ENCODE results near the gene UNC79. TPM values are rescaled to one million over a fixed set of nuclear protein-coding genes. Genes with fewer than 3 reads are reported as not detected.

The UNC79 gene
- total RNA-seq, 1 donor from 2014 or later, result 2.2 TPM

DNA sequence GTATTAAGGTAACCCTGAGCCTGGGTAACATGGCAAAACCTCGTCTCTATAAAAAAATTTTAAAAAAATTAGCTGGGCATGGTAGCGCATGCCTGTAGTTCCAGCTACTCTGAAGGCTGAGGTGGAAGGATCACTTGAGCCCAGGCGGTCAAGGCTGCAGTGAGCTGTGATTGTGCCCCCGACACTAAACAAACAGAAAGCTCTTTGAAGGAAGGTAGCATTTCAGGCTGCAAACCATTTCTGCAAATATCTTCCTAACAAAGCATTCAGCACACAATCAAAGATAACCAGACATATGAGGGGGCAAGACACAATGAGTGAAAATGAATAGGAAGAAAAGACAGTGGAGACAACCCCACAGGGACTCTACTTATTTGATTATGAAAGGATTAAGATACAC lies 238.9 kb downstream of the UNC79 start:
- Mint-ChIP-seq H3K27me3 (ENCODE audit: insufficient read depth, low read depth) (peaks cover 2% of the 10 kb centered on the region), H3K27ac (no peak overlapping the region), H3K9me3 (peaks cover 15% of the 10 kb centered on the region), H3K4me3 (no peak overlapping the region), H3K4me1 (no peaks in the 10 kb centered on the region), H3K36me3 (no peaks in the 10 kb centered on the region)
- Histone ChIP-seq H4K20me1 (ENCODE audit: low read depth) (no peaks in the 10 kb centered on the region), H3K27me3 (no peaks in the 10 kb centered on the region), H3K27ac (no peak overlapping the region), H3K4me2 (no peak overlapping the region), H3K4me3 (no peak overlapping the region), H3K36me3 (peaks cover 15% of the 10 kb centered on the region), H3K9me3 (ENCODE audit: low read depth) (peaks cover 32% of the 10 kb centered on the region), H3F3A (ENCODE audit: low read depth) (peaks cover 11% of the 10 kb centered on the region), H3K4me1 (no peaks in the 10 kb centered on the region), H3K9ac (no peak overlapping the region), H2AFZ (replicated peaks) (no peak overlapping the region), H3K79me2 (ENCODE audit: low read depth) (no peaks in the 10 kb centered on the region)
- TF ChIP-seq CTCF (IDR thresholded peaks at IDR 0.05), result no peak
- no peak for DNase-seq (ENCODE audit: low spot score)

GRCh38 chr14:93674343-93674742 lies 243.6 kb downstream of the UNC79 start:
- Histone ChIP-seq H3K9ac (no peak overlapping the region), H3K27me3 (no peaks in the 10 kb centered on the region), H3K4me3 (no peak overlapping the region), H3K4me1 (no peaks in the 10 kb centered on the region), H4K20me1 (ENCODE audit: low read depth) (no peaks in the 10 kb centered on the region), H3K27ac (no peak overlapping the region), H3K4me2 (no peak overlapping the region), H3F3A (ENCODE audit: low read depth) (no peaks in the 10 kb centered on the region), H3K9me3 (ENCODE audit: low read depth) (no peaks in the 10 kb centered on the region), H3K79me2 (ENCODE audit: low read depth) (no peaks in the 10 kb centered on the region), H2AFZ (replicated peaks) (no peak overlapping the region), H3K36me3 (no peaks in the 10 kb centered on the region)
- no peak overlapping the region for H3K27ac Mint-ChIP-seq
- TF ChIP-seq EZH2 (IDR thresholded peaks at IDR 0.05), result no peak
- no peak for TF ChIP-seq EZH2phosphoT487 (IDR thresholded peaks at IDR 0.05)
- TF ChIP-seq CTCF (IDR thresholded peaks at IDR 0.05), result no peak
- H3K4me3 Mint-ChIP-seq, result no peak overlapping the region
- no peak for DNase-seq (ENCODE audit: low spot score)
- H3K4me1 Mint-ChIP-seq, result no peaks in the 10 kb centered on the region
- peaks cover 4% of the 10 kb centered on the region for H3K27me3 Mint-ChIP-seq (ENCODE audit: insufficient read depth, low read depth)
- no peaks in the 10 kb centered on the region for H3K9me3 Mint-ChIP-seq
- H3K36me3 Mint-ChIP-seq, result no peaks in the 10 kb centered on the region

DNA sequence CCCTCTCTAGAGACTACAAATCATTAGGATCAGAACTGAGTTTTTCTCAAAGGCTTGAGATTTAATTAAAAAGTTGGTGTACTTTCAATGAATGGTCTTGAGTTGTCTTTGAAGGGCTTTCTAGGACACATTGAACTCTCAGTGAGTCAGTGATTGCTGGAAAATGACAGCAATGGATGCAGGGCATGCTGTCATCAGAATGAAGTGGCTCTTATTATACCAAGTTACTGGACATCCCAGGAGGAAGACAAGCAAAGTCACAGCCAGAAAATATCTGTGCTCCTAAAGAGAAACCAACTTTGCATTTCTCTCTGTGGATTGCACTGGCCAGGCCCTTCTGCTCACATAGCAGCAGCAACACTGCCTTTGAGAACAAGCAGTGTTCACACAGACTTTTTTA lies 244.9 kb downstream of the UNC79 start:
- H3K27me3 Mint-ChIP-seq (ENCODE audit: insufficient read depth, low read depth), result peaks cover 2% of the 10 kb centered on the region
- H3K27ac Mint-ChIP-seq, result no peak overlapping the region
- no peak overlapping the region for H3K4me3 Mint-ChIP-seq
- Histone ChIP-seq H3K9ac (no peak overlapping the region), H4K20me1 (ENCODE audit: low read depth) (no peaks in the 10 kb centered on the region), H3K79me2 (ENCODE audit: low read depth) (no peaks in the 10 kb centered on the region), H3K4me2 (no peak overlapping the region), H3K4me1 (no peaks in the 10 kb centered on the region), H3K9me3 (ENCODE audit: low read depth) (no peaks in the 10 kb centered on the region), H3K27me3 (no peaks in the 10 kb centered on the region), H2AFZ (replicated peaks) (no peak overlapping the region), H3K36me3 (no peaks in the 10 kb centered on the region), H3K4me3 (no peak overlapping the region), H3K27ac (no peak overlapping the region), H3F3A (ENCODE audit: low read depth) (no peaks in the 10 kb centered on the region)
- TF ChIP-seq CTCF (IDR thresholded peaks at IDR 0.05) (no peak), EZH2phosphoT487 (IDR thresholded peaks at IDR 0.05) (no peak), EZH2 (IDR thresholded peaks at IDR 0.05) (no peak)
- no peaks in the 10 kb centered on the region for H3K9me3 Mint-ChIP-seq
- H3K4me1 Mint-ChIP-seq, result no peaks in the 10 kb centered on the region
- DNase-seq (ENCODE audit: low spot score), result no peak
- no peaks in the 10 kb centered on the region for H3K36me3 Mint-ChIP-seq
